Measurements from ENCODE around the gene PALLD. TPM values are rescaled to one million over a fixed set of nuclear protein-coding genes. Genes with fewer than 3 reads are reported as not detected.

PALLD gene
- total RNA-seq, 4 donors from 2014 or later, result 1,036 to 2,270 (median 2,202) TPM

DNA sequence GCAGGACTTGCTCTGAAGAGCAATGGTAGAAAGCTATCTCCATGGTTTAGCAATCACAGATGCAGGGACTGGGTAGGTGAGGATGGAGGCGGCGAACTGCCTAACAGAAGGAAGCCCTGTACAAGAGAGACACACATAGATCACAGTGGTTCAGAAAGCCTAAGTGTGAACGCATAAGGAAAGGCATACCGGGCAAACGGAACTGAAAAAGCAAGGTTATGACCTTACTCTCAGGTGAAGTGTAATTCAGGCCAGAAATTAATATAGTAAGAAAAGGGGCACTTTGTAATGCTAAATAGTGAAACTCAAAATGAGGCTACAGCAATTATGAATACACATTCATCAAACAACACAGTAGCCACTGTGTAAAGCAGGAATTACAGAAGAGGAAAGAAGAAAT, 126.6 kb downstream of the PALLD start:
- no peaks in the 10 kb centered on the region for H3K36me3 ChIP-seq
- WGBS, 2 donors (ENCODE audit: low coverage in 1 of 2), result 95 to 100% methylated on average over 3 to 5 of the region's 5 CpGs
- ATAC-seq, result no peak
- no peaks in the 10 kb centered on the region for H3K9me3 ChIP-seq
- no peak overlapping the region for H3K27ac ChIP-seq
- TF ChIP-seq, protein P1, sequence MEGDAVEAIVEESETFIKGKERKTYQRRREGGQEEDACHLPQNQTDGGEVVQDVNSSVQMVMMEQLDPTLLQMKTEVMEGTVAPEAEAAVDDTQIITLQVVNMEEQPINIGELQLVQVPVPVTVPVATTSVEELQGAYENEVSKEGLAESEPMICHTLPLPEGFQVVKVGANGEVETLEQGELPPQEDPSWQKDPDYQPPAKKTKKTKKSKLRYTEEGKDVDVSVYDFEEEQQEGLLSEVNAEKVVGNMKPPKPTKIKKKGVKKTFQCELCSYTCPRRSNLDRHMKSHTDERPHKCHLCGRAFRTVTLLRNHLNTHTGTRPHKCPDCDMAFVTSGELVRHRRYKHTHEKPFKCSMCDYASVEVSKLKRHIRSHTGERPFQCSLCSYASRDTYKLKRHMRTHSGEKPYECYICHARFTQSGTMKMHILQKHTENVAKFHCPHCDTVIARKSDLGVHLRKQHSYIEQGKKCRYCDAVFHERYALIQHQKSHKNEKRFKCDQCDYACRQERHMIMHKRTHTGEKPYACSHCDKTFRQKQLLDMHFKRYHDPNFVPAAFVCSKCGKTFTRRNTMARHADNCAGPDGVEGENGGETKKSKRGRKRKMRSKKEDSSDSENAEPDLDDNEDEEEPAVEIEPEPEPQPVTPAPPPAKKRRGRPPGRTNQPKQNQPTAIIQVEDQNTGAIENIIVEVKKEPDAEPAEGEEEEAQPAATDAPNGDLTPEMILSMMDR (IDR thresholded peaks at IDR 0.05), result no peak
- TF ChIP-seq POLR2AphosphoS5 (IDR thresholded peaks at IDR 0.05) (no peak), EP300 (IDR thresholded peaks at IDR 0.05) (no peak), POLR2A (IDR thresholded peaks at IDR 0.05) (no peak)
- peaks cover 2 to 23% (median 4%) of the 10 kb centered on the region in 3 donors for H3K4me1 ChIP-seq
- no peaks in the 10 kb centered on the region for H3K27me3 ChIP-seq
- H3K4me3 ChIP-seq, result no peak overlapping the region

GRCh38 chr4:168628251-168628650, 131.4 kb downstream of the PALLD start:
- Histone ChIP-seq H3K27ac (no peak overlapping the region), H3K4me3 (no peak overlapping the region), H3K36me3 (no peaks in the 10 kb centered on the region), H3K27me3 (no peaks in the 10 kb centered on the region), H3K9me3 (no peaks in the 10 kb centered on the region), H3K4me1 (peaks cover 0 to 27% (median 4%) of the 10 kb centered on the region in 3 donors)
- TF ChIP-seq POLR2A (IDR thresholded peaks at IDR 0.05) (no peak), EP300 (IDR thresholded peaks at IDR 0.05) (no peak), POLR2AphosphoS5 (IDR thresholded peaks at IDR 0.05) (no peak)
- TF ChIP-seq, protein P1 (IDR thresholded peaks at IDR 0.05), result no peak
- ATAC-seq, result no peak
- WGBS, 2 donors (ENCODE audit: low coverage in 1 of 2), result 83 to 93% methylated on average over 1 to 5 of the region's 5 CpGs

GRCh38 chr4:168629566-168629965, 132.7 kb downstream of the PALLD start:
- Histone ChIP-seq H3K27ac (no peak overlapping the region), H3K9me3 (no peaks in the 10 kb centered on the region), H3K4me3 (no peak overlapping the region), H3K27me3 (no peaks in the 10 kb centered on the region), H3K36me3 (no peaks in the 10 kb centered on the region), H3K4me1 (peaks cover 0 to 35% (median 8%) of the 10 kb centered on the region in 3 donors)
- 74% methylated on average over 3 of the region's 4 CpGs; no CpG with 5 or more reads in 1 of the 2 donors for WGBS, 2 donors (ENCODE audit: low coverage in 1 of 2)
- ATAC-seq, result no peak
- TF ChIP-seq, protein P1 (IDR thresholded peaks at IDR 0.05), result no peak
- no peak for TF ChIP-seq POLR2A (IDR thresholded peaks at IDR 0.05)
- no peak for TF ChIP-seq POLR2AphosphoS5 (IDR thresholded peaks at IDR 0.05)
- no peak for TF ChIP-seq EP300 (IDR thresholded peaks at IDR 0.05)

- WGBS, 2 donors (ENCODE audit: low coverage in 1 of 2), result 60 to 62% methylated on average over 12 of the region's 12 CpGs
- no peaks in the 10 kb centered on the region for H3K9me3 ChIP-seq
- H3K27ac ChIP-seq, result peak overlapping the region in 3 of 4 donors; percentile 81 to 85 (median 81)
- ATAC-seq, result no peak
- H3K36me3 ChIP-seq, result no peaks in the 10 kb centered on the region
- H3K27me3 ChIP-seq, result no peaks in the 10 kb centered on the region
- TF ChIP-seq POLR2AphosphoS5 (IDR thresholded peaks at IDR 0.05) (no peak), EP300 (IDR thresholded peaks at IDR 0.05) (no peak), POLR2A (IDR thresholded peaks at IDR 0.05) (no peak)
- TF ChIP-seq, protein P1 (IDR thresholded peaks at IDR 0.05), result no peak
- H3K4me3 ChIP-seq, result peak overlapping the region; percentile 68 to 84
- peaks cover 0 to 35% (median 8%) of the 10 kb centered on the region in 3 donors for H3K4me1 ChIP-seq
These were observed 133.8 kb downstream of the PALLD start for GRCh38 chr4:168630445-168631187.

All from gastroesophageal sphincter (tissue), 4 donors.